OCI-LY3 (cell line): ENCODE results near the gene DUSP1.
"Not testable (repeated sequence)": the region's sequence is repeated elsewhere in the genome, so short reads cannot be mapped to it uniquely, and the experiment has no call there.

Source experiments
- H2AFZ ChIP-seq: fragments of 200-600, 300-600 bp; shearing (Covaris generic); 2 replicates; pipeline ENCODE4 v1.6.0; 2014; ENCODE audit warnings: antibody characterized with exemption, low read depth, low read length
- H3K27ac ChIP-seq: fragments of 200-600, 300-600 bp; sonication (generic); 2 replicates; pipeline ENCODE4 v1.5.1; 2014; ENCODE audit warnings: mild to moderate bottlenecking, low read length, moderate library complexity, mixed read lengths
- H3K27me3 ChIP-seq: fragments of 200-600, 300-600 bp; sonication (generic); 2 replicates; pipeline ENCODE4 v1.6.1; 2014; ENCODE audit warnings: low read depth, low read length, mixed read lengths
- H3K36me3 ChIP-seq: fragments of 200-600, 300-600 bp; sonication (generic); replicated peaks from 2 replicates; pipeline ENCODE3; 2014; ENCODE audit warnings: low read depth, low read length, mixed read lengths
- H3K4me1 ChIP-seq: fragments of 300-600, 200-600 bp; sonication (generic); 2 replicates; pipeline ENCODE4 v1.6.1; 2014; ENCODE audit warnings: low read length, mixed read lengths
- H3K4me2 ChIP-seq: fragments of 200-600, 300-600 bp; sonication (generic); 2 replicates; pipeline ENCODE4 v1.6.1; 2014; ENCODE audit warnings: low read length, mixed read lengths
- H3K4me3 ChIP-seq: fragments of 300-600, 200-600 bp; sonication (generic); 2 replicates; pipeline ENCODE4 v1.5.1; 2014; ENCODE audit warnings: antibody characterized with exemption, mild to moderate bottlenecking, low read length, moderate library complexity
- H3K79me2 ChIP-seq: fragments of 300-600, 200-600 bp; shearing (Covaris generic); 2 replicates; pipeline ENCODE4 v1.6.1; 2014; ENCODE audit warnings: mild to moderate bottlenecking, low read length, mixed read lengths
- H3K9ac ChIP-seq: fragments of 300-600, 200-600 bp; shearing (Covaris generic); 2 replicates; pipeline ENCODE4 v1.6.0; 2014; ENCODE audit warnings: mild to moderate bottlenecking, low read length, moderate library complexity
- H3K9me3 ChIP-seq: fragments of 200-600, 300-600 bp; shearing (Covaris generic); 2 replicates; pipeline ENCODE4 v1.6.1; 2014; ENCODE audit warnings: low read length, mixed read lengths; ENCODE audit not compliant: insufficient read depth
- H4K20me1 ChIP-seq: fragments of 200-600, 300-600 bp; sonication (generic); 2 replicates; pipeline ENCODE4 v1.6.1; 2016; ENCODE audit warnings: low read length, mixed read lengths; ENCODE audit not compliant: insufficient read depth
- CTCF ChIP-seq: fragments of 200-600, 300-600 bp; sonication (generic); IDR thresholded peaks from 2 replicates; pipeline ENCODE4 v1.5.1; 2014; ENCODE audit warnings: antibody characterized with exemption, low read length, low read depth
- EZH2phosphoT487 ChIP-seq: fragments of 200-600 bp; shearing (Covaris generic); IDR thresholded peaks from 2 replicates; pipeline ENCODE4 v1.6.1; 2018; ENCODE audit warnings: antibody characterized with exemption, mixed run types, low read depth

Gene DUSP1

GRCh38 chr5:172789687-172790495, 18.9 kb upstream of the DUSP1 start:
- peaks cover 26% of the 10 kb centered on the region for H3K4me1 ChIP-seq
- no peaks in the 10 kb centered on the region for H4K20me1 ChIP-seq
- H3K9ac ChIP-seq, result no peak overlapping the region
- H3K9me3 ChIP-seq, result peaks cover 9% of the 10 kb centered on the region; the same call in 1 of the 2 replicates
- no peak overlapping the region for H3K4me3 ChIP-seq
- no peaks in the 10 kb centered on the region for H3K27me3 ChIP-seq
- no peak overlapping the region for H3K27ac ChIP-seq
- no peaks in the 10 kb centered on the region for H3K79me2 ChIP-seq
- TF ChIP-seq EZH2phosphoT487, result no peak
- TF ChIP-seq CTCF, result no peak
- no peak overlapping the region for H2AFZ ChIP-seq
- peaks cover 2% of the 10 kb centered on the region for H3K36me3 ChIP-seq
- H3K4me2 ChIP-seq, result no peak overlapping the region

GRCh38 chr5:172788771-172789686, 18.0 kb upstream of the DUSP1 start:
- no peaks in the 10 kb centered on the region for H4K20me1 ChIP-seq
- H3K4me2 ChIP-seq, result no peak overlapping the region
- no peak for TF ChIP-seq CTCF
- no peak for TF ChIP-seq EZH2phosphoT487
- no peaks in the 10 kb centered on the region for H3K79me2 ChIP-seq
- H3K4me3 ChIP-seq, result no peak overlapping the region
- no peak overlapping the region for H2AFZ ChIP-seq
- peaks cover 2% of the 10 kb centered on the region for H3K36me3 ChIP-seq
- peaks cover 5% of the 10 kb centered on the region; the same call in 1 of the 2 replicates for H3K9me3 ChIP-seq
- peaks cover 20% of the 10 kb centered on the region for H3K4me1 ChIP-seq
- no peaks in the 10 kb centered on the region for H3K27me3 ChIP-seq
- no peak overlapping the region for H3K9ac ChIP-seq
- no peak overlapping the region for H3K27ac ChIP-seq

- peaks cover 17% of the 10 kb centered on the region for H3K4me1 ChIP-seq
These were observed 16.5 kb upstream of the DUSP1 start for GRCh38 chr5:172787538-172787937.

GRCh38 chr5:172786736-172787462, 15.9 kb upstream of the DUSP1 start:
- Histone ChIP-seq H3K9ac (no peak overlapping the region), H4K20me1 (no peaks in the 10 kb centered on the region), H3K79me2 (no peaks in the 10 kb centered on the region), H3K27ac (no peak overlapping the region), H3K4me3 (no peak overlapping the region), H2AFZ (no peak overlapping the region), H3K36me3 (no peaks in the 10 kb centered on the region), H3K4me1 (peaks cover 23% of the 10 kb centered on the region), H3K4me2 (no peak overlapping the region), H3K9me3 (no peaks in the 10 kb centered on the region), H3K27me3 (no peaks in the 10 kb centered on the region)
- TF ChIP-seq CTCF (no peak), EZH2phosphoT487 (no peak)

More at GRCh38 chr5:172787538-172787937, 16.5 kb upstream of the DUSP1 start:
- not testable (repeated sequence) for H3K36me3 ChIP-seq, H2AFZ ChIP-seq, H3K9me3 ChIP-seq, H4K20me1 ChIP-seq, H3K9ac ChIP-seq, H3K79me2 ChIP-seq, H3K27ac ChIP-seq, H3K4me3 ChIP-seq, H3K27me3 ChIP-seq, H3K4me2 ChIP-seq
